GM12892 (cell line): ENCODE results near the gene RBM26.
"Not testable (repeated sequence)": the region's sequence is repeated elsewhere in the genome, so short reads cannot be mapped to it uniquely, and the experiment has no call there.

Source experiments
- DNase-seq: peaks from one replicate; pipeline ENCODE4 v3.0.0; 2011; ENCODE audit not compliant: insufficient read length
- FAIRE-seq: peaks from 2 replicates; lab custom pipeline; 2011; peaks lifted over from hg19 to GRCh38; lab: Jason Lieb, UNC
- POLR2A ChIP-seq: IDR thresholded peaks from 2 replicates; pipeline ENCODE4 v1.6.1; 2011; ENCODE audit warnings: low read depth, low read length, control low read depth
- POLR2AphosphoS5 ChIP-seq: IDR thresholded peaks from 2 replicates; pipeline ENCODE4 v1.6.1; 2011; ENCODE audit warnings: low read depth, low read length, control low read depth
- TAF1 ChIP-seq: IDR thresholded peaks from 2 replicates; pipeline ENCODE4 v1.6.1; 2011; ENCODE audit warnings: low read depth, mild to moderate bottlenecking, control low read depth, low read length, borderline replicate concordance

Gene RBM26

DNA sequence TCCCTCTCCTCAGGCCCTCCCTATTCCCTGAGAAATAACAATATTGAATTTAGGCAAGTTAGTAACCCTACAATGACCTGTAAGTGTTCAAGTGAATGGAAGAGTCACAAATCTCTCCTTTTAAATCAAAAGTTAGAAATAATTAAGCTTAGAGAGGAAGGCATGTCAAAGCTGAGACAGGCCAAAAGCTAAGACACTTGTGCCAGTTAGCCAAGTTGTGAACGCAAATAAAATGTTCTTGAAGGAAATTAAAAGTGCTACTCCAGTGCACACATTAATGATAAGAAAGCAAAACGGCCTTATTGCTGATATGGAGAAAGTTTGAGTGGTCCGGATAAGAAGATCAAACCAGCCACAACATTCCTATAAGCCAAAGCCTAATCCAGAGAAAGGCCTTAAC lies 120.9 kb downstream of the RBM26 start:
- TF ChIP-seq TAF1 (no peak), POLR2A (no peak), POLR2AphosphoS5 (no peak)
- FAIRE-seq (no peak), DNase-seq (no peak)

DNA sequence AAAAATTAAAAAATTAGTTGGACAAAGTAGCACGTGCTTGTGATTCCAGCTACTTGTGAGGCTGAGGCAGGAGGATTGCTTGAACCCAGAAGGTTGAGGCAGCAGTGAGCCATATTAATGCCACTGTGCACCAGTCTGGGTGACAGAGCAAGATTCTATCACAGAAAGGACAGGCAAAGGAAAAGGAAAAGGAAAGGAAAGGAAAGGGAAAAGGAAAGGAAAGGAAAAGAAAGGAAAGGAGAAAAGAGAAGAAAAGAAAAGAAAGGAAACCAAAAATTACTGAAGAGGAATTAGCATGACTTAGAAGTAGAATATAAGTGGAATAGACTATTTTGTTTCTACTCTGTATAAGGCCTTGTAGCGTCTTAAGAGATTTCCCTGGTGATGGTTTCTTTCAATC lies 122.3 kb downstream of the RBM26 start:
- TF ChIP-seq POLR2AphosphoS5 (no peak), TAF1 (no peak), POLR2A (no peak)
- FAIRE-seq: no peak
- DNase-seq: no peak

DNA sequence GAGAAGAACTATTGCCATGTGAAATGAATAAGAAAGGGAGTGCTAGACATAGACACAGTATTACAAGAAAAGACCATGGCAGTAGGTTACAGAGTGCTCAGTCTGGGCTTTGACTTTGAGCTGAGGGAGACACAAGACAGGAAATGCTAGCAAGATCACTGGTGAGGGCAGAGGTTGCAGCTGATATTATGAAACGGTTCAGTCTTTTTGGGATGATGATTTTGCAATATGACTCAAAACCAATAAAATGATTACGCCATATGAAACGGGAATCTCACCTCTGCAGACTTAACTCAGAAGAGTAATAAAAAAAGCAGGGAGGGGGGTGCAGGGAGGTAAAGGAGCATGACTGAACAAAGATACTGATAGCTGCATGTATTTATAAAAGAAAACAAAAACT lies 123.1 kb downstream of the RBM26 start:
- no peak for TF ChIP-seq TAF1
- no peak for TF ChIP-seq POLR2AphosphoS5
- no peak for TF ChIP-seq POLR2A
- DNase-seq (no peak), FAIRE-seq (no peak)

DNA sequence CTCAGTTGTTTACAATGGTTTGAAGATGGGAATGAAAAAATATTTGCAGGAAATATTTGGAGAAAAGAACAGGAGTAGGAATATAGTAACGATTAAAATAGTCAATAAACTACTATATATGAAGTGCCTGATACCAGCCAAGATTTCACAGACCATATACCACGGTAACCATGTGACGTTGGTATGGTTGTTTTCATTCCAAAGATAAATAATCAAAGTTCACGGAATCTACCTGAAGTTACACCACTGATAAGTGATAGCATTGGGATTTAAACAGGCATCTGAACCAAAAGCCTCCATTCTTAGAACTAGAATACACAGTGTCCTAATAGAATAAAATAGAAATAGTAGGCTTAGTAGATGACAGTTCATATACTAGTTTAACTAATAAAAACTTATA lies 123.5 kb downstream of the RBM26 start:
- DNase-seq (no peak), FAIRE-seq (no peak)
- no peak for TF ChIP-seq POLR2AphosphoS5
- no peak for TF ChIP-seq TAF1
- no peak for TF ChIP-seq POLR2A

DNA sequence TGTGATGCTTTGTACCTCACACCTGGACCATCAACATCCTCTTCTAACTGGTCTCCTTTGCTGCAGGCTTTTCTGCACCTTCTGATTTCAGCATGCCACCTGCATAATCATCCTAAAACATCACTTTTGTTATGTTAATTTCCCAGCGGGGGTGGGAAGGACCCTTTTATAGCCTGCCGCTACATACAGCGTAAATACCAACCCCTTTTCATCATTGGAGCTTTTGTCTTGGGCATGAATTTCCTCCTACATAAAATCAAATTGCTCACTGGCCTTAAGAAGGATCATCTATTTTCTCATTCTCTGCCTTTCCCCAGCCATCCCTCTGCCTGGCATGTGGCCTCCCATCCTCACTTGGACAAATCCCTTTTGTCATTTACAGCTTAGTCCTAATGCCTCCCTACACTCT lies 124.7 kb downstream of the RBM26 start:
- DNase-seq (no peak), FAIRE-seq (peak; percentile 21)
- TF ChIP-seq POLR2AphosphoS5: no peak
- no peak for TF ChIP-seq TAF1
- TF ChIP-seq POLR2A: no peak

DNA sequence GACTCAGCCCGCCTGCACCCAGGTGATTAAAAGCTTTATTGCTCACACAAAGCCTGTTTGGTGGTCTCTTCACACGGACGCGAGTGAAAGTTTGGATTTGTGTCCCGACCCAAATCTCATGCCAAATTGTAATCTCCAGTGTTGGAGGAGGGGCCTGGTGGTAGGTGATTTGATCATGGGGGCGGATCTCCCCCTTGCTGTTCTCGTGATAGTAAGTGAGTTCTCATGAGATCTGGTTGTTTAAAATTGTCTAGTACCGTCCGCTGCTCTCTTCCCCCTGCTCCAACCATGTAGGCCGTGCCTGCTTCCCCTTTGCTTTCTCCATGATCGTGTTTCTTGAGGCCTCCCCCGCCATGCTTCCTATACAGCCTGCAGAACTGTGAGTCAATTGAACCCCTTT lies 126.3 kb downstream of the RBM26 start:
- FAIRE-seq, DNase-seq: not testable (repeated sequence)

DNA sequence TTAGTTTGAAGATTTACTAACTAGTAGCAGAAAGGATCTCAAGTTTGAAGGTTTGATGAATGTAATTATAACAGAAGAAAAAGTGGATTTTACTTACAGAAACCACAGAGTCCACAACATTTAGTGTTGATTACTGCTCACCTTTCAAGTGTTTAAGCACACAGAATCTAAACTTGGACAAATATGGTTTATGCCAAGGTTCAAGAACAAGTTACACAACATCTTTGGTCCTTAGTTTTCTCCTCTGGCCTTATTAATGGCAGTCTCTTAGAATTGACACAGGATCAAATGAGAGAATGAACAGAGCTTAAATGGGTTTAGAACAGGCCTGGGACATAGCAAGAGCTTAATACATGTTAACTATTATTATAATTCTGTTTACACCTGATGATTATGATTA lies 133.0 kb downstream of the RBM26 start:
- FAIRE-seq (no peak), DNase-seq (no peak)
- TF ChIP-seq POLR2AphosphoS5: no peak
- no peak for TF ChIP-seq POLR2A
- no peak for TF ChIP-seq TAF1

DNA sequence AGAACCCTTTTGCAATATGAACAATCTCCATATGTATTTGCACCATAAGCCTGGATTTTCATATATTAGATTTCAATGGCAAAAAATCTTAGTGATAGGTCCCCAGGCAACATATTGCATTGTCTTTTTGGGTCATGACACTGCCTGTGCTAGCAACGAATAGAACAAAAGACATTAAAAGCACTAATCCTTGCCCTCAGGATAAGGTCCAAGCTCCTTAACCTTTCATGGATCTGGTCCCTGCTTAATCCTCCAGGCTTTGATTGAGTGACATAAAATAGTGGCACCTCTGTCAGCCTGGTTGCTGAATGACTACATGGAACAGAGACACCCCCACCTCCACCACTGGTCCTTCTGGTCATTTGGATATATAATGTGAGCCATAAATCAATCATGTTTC lies 134.4 kb downstream of the RBM26 start:
- TF ChIP-seq TAF1 (no peak), POLR2AphosphoS5 (no peak), POLR2A (no peak)
- FAIRE-seq (no peak), DNase-seq (no peak)

DNA sequence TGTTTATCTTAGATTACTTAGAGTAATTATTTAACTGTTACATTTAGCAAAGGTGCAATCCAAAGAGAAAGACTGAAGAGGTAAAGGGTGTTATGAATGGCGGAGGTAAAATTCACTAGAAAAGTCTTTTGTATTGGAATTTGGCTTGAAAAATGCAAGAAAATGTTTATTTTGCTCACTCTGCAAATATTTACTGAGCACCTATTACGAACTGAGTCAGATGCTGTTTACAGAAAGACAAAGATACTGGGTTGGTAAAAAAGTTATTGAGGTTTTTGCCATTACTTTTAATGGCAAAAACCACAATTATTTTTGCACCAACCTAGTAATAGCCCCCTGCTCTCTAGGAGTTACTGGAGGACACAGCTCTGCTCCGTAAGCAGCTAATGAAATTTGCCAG lies 135.2 kb downstream of the RBM26 start:
- DNase-seq (no peak), FAIRE-seq (no peak)
- TF ChIP-seq POLR2A (no peak), POLR2AphosphoS5 (no peak), TAF1 (no peak)
